H1 (cell line): ENCODE measurements around the gene CACNA1C.

Source experiments
- CEBPB ChIP-seq: IDR thresholded peaks from 2 replicates; pipeline ENCODE4 v1.6.1; 2012; ENCODE audit warnings: low read depth, low read length
- CTCF ChIP-seq, 3 experiments: IDR thresholded peaks; 1 replicate in 2 of 3; 2 replicates in 1 of 3; pipeline versions ENCODE4 v1.5.1 to v1.6.1; 2011; ENCODE audit warnings: low read length in 3 of 3, mild to moderate bottlenecking in 3 of 3, inconsistent platforms in 2 of 3, low read depth in 1 of 3, moderate library complexity in 1 of 3; ENCODE audit not compliant: insufficient read depth in 1 of 3; ENCODE audit errors: control extremely low read depth in 1 of 3
- EP300 ChIP-seq, 2 experiments: IDR thresholded peaks; 1 replicate in 1 of 2; 2 replicates in 1 of 2; pipeline ENCODE4 v1.6.1; 2011 to 2012; ENCODE audit warnings: low read depth in 2 of 2, low read length in 2 of 2, mild to moderate bottlenecking in 2 of 2, borderline replicate concordance in 1 of 2, inconsistent platforms in 1 of 2, moderate library complexity in 1 of 2
- EZH2 ChIP-seq: fragments of 200-600 bp; sonication (generic); IDR thresholded peaks from 2 replicates; pipeline ENCODE4 v1.7.1; 2012; ENCODE audit warnings: low read depth, mild to moderate bottlenecking, moderate library complexity, low read length, inconsistent platforms; ENCODE audit not compliant: severe bottlenecking
- MAFK ChIP-seq: IDR thresholded peaks from 2 replicates; pipeline ENCODE4 v1.6.1; 2012; ENCODE audit warnings: low read depth, mild to moderate bottlenecking, improper control_type of control experiment, low read length
- MAX ChIP-seq: IDR thresholded peaks from 2 replicates; pipeline ENCODE4 v1.6.1; 2012; ENCODE audit warnings: inconsistent platforms
- RAD21 ChIP-seq, 2 experiments: IDR thresholded peaks in 1 of 2; conservative IDR thresholded peaks in 1 of 2; 2 replicates each; pipeline ENCODE4 v1.6.1; 2011; ENCODE audit warnings: low read depth in 2 of 2, low read length in 2 of 2, improper control_type of control experiment in 1 of 2, inconsistent platforms in 1 of 2, mild to moderate bottlenecking in 1 of 2, moderate library complexity in 1 of 2
- SIX5 ChIP-seq: IDR thresholded peaks from 2 replicates; pipeline ENCODE4 v1.6.1; 2011; ENCODE audit warnings: mild to moderate bottlenecking, low read depth, low read length
- SP1 ChIP-seq: IDR thresholded peaks from 2 replicates; pipeline ENCODE4 v1.6.1; 2011; ENCODE audit warnings: low read depth, low read length

GRCh38 chr12:2136901-2137300 lies 84.1 kb downstream of the CACNA1C start:
- TF ChIP-seq CTCF (IDR thresholded peaks at IDR 0.05; ENCODE audit: control extremely low read depth in 1 of 3, insufficient read depth in 1 of 3, low read depth in 1 of 3, low read length in 3 of 3), result no peak
- no peak for TF ChIP-seq SP1
- no peak for TF ChIP-seq MAFK
- TF ChIP-seq EP300 (IDR thresholded peaks at IDR 0.05; ENCODE audit: borderline replicate concordance in 1 of 2, low read depth in 2 of 2, low read length in 2 of 2), result no peak
- no peak for TF ChIP-seq EZH2
- TF ChIP-seq RAD21 (IDR thresholded peaks at IDR 0.05 in 1 of 2, conservative IDR thresholded peaks at IDR 0.05 in 1 of 2; ENCODE audit: low read depth in 2 of 2, low read length in 2 of 2), result no peak
- no peak for TF ChIP-seq SIX5
- TF ChIP-seq CEBPB, result no peak
- no peak for TF ChIP-seq MAX
